HG03045 (cell line): ENCODE data around the gene IL2RA.
"Not testable (repeated sequence)": the region's sequence is repeated elsewhere in the genome, so short reads cannot be mapped to it uniquely, and the experiment has no call there.

ENCODE experiments used
- ATAC-seq: cut with Tn5 transposase; IDR thresholded peaks from one replicate; pipeline ENCODE4 v1.9.1; 2021; ENCODE audit warnings: mild to moderate bottlenecking, moderate library complexity; ENCODE audit not compliant: unreplicated experiment

The IL2RA gene

DNA sequence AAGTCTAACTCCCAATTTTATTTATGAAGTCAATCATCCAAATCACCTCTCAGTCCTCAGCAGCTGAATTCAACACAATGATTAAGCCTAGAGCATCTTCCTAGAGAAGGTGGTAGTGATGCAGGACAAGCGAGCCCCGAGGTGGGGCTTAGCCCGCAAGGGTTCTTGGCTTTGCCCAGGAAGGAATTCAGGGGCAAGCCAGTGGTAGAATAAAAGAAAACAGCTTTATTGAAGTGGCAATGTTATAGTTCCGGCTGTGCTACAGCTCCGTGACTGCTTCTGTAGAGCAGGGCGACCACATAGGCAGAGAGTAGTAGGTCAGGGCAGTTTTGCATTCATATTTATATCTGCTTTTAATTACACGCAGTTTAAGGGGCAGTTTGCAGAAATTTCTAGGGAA lies 18.1 kb downstream of the IL2RA start:
- ATAC-seq: no peak

DNA sequence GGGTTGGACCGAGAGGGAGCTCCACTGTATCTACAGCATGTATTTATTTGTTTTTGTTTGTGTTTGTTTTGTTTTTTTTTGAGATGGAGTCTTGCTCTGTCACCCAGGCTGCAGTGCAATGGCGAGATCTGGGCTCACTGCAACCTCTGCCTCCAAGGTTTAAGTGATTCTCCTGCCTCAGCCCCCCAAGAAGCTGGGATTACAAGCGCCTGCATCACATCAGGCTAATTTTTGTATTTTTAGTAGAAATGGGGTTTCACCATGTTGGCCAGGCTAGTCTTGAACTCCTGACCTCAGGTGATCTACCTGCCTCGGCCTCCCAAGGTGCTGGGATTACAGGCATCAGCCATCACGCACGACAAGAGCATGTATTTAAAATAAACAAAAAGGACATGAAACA lies 18.8 kb downstream of the IL2RA start:
- ATAC-seq: not testable (repeated sequence)

DNA sequence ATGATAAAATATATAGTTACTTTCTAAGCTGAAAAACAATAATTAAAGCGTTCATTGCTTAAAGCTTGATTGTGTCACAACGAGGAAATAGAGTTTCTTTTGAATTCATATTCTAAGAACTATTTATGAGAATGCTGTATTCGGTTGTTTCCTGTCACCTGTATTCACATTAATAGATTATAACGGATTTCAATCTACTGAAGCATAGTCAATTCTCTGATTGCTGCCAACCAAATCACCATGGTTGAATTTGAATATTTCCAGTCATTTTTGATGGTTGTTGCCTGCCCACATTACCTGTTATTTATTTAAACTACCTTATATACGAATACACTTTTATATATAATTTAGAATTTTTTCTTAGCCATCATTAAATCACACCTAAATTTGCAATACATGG lies 22.0 kb downstream of the IL2RA start:
- ATAC-seq: no peak

DNA sequence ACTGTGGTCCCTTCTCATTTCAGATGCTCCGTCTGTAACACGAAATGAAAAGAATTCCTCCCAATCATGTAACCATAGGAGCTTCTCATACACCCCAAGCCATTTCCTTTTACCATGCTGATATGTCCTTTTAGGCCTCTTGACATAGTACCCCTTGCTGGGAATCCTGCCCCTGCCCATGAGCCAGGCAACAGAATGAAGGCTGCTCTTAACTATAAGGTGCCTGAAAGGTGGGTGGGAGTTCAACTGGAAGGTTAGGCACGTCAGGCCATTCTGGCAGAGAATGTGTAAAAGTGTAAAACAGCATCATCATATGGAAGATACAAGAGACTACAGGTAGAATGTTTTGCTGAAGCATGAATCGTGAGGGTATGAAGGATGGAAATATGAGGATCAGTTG lies 22.5 kb downstream of the IL2RA start:
- ATAC-seq: no peak

DNA sequence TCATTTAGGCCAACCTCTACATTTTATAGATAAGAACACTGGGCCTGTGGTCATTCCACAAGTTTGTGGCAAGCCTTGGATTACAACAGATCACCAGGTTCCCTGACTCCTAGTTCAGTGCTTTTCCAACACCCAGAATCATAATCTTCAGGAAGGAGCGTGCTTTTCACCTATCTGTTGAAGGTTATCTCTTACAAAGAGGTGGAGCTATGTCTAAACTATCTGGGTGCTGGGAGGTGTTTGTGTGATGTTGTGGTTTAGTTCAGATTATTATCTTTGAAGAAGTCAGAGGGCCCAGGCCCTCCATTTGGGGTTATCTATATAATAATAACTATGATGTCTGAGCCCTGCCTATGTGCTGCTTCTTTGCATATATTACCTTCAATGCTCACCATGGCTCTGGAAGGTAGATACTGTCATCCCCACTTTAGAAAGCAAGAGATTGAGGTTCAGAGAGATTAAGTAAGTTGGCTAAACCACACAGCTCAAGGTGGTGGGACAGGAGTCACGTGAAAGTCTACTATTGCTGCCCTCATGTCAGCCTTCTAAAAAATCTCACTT lies 24.0 kb downstream of the IL2RA start:
- no peak for ATAC-seq

DNA sequence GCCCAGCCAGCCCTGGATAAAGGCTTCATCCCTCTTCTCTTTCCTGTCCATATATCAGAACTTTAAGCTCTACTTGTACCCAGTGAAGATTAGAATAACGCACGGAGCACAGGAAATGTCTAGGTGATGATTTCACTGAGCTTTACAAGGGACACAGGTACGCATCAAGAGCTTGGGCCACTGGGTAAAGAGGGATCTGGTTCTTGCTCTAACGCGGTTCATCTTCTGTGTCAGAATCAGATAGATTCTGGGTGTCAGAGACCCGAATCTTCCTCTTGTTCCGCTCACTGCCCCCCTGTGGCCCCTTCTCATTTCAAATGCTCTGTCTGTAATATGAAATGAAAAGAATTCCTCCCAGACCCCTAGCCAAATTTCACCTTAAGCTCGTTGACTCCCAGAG lies 24.7 kb downstream of the IL2RA start:
- no peak for ATAC-seq

DNA sequence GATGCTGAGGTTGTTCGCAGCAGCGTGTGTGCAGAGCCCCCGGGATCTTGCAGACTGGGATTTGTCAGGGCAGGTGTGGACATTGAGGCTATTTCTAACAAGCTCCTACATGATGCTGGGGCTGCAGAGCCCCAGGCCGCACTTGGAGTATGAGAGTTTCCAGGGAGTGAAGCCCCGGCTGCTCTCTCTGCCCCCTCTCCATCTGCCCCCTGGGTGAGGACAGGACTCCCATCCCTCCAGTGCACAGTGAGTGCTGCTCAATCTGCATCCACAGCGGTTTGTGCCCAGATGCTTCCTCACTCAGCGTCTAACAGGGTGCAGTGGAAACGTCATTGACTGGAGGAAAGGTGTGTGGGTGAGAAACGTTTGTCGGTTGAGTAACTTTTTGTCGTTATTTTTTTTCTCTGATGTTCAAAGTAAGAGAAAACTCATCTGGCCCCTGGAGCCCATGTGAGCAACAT lies 25.3 kb downstream of the IL2RA start:
- ATAC-seq: no peak

DNA sequence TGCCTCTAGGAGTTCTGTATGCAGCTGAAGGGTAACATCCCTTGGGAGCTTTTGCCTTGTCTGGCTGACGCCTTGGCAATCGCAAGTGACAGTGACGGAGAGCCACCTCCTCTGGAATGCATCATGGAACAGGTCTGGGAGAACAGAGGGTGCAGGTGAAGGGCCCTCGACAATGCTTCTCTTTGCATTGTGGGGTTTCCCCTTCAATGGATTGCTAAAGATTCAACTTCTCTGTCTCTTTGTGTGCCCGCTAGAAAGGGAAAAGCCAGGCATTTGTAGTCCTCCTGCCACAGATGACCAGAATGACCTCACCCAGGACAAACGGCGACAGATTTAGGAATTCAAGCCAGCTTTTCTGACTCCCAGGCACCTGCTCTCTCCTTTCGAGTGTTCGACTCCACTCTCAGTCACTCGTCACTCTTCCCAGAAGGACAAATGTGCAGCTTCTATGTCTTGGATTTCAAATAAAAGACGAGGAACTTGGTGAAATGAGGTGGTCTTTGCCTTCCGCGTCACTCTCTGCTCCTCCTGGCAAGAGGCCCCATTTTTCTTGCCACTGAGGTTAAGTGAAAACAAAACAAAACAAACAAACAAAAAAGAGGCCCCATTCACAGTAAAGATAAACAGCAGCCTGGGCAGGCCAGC lies 26.1 kb downstream of the IL2RA start:
- ATAC-seq: no peak

DNA sequence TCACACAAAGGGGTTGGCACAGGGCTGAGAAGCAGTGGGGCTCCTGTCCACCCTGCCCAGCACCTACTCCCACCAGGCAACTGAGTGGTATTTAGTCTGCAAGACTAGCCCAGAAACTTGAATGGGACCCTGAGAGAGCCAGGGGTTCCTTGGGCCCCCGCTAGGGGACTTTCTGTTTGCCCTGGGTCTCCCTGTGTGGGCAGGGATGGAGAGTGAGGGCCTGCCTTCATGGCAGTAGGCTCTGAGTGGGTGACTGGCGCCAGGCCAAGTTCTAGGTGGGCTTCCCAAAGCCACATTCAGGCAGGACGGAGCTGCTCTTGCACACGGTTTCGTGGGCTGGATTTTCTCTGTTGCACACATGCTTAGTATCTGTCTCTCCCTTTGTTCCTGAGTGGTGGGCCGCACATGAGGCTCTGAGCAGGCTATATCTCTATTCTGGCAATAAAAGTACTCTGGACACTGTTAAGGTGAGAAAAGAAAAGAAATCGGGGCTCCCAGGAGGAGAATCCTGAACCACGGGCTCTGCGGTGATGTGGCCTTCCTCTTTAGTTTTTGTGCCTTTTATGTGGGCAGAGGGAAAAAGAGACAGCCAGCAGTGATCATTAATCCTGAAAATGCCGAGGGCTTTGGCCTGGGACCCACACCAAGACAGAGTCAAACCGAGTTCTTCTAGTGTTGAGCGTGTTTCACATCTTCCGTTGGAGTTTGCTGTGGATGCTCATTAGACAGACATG lies 26.9 kb downstream of the IL2RA start:
- ATAC-seq: no peak

DNA sequence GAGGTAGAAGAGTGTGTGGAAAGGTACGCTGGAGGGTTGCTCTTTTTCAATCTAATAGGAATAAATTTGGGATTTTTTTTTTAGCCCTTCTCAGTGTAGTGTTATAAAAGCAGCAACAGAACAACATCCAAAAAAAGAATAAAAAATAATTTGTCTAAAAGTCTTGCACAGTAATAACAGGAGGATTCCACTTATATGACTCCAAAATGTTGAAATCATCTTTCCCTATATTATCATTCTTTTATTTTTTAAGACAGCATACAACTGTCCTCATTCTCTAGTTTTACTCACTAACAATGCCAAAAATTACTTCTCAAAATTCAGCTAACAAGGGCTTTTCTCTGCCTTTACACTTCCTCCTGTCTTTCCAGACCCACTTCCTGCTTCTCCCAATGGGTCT lies 27.8 kb downstream of the IL2RA start:
- ATAC-seq: no peak

DNA sequence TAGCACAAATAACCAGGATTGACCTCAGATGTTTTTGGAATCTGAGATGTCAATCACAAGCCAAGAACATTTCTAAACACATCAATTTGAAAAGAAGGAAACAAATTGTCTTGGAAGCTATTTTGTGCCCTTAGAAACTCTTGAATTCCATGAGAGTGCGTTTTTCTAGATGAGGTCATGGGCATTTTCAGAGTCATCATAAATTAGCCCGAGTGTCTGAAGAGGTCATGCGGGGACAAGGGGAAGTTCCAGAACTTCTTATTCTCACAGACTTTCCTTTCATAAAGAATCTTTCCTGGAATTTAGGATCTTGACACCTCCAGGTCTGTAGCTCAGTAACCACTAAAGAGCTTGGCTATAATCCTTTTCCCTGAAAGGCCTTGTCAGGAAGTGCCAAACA lies 28.2 kb downstream of the IL2RA start:
- ATAC-seq: no peak

DNA sequence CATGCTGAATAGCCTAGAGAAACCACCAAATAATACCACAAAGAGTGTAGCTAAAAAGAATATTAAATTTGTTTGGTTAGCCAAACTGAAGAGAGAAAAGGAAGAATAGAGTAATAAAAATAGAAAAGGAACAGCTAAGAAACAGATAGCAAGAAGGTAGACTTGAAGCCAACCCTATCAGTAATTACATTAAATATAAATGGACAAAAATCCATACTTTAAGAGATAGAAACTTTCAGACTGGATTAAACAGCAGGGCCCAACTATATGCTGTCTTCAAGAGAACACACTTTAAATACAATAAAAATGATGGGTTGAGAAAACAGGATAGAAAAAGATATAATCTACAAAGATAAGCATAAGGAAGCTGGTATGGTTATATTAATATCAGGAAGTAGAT lies 31.2 kb downstream of the IL2RA start:
- ATAC-seq: no peak

DNA sequence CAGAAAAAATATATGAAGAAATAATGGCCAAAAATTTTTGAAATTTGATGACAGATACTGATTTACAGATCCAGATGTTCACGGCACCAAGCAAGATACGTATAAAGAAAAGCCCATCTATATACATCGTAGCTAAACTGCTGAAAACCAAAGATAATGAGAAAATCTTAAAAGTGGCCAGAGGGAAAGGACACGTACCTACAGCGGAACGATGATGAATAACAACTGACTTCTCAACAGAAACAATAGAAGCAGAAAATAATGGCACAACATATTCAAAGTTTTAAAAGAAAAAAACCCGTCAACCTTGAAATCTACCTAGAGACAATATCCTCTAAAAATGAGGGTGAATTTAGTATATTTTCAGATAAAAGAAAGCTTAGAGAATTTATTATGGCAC lies 31.9 kb downstream of the IL2RA start:
- ATAC-seq: no peak

DNA sequence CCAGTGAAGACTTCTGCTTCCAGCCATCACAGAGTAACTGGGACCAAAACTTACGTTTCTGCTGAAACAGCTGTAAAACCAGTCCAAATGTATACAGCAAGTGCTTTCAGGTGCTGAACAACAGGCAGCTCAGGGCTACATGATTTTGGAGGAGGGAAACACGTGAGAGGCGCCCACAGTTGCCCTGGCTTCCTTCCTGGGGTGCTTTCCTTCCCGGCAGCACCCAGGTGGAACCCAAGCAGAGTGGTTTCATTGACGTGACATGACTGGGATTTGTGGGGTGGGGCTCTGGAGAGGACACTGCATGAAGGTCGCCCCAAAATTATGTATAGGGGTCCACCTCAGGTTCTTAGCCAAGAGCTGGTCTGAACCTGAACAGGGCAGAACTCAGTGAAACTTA lies 34.2 kb downstream of the IL2RA start:
- ATAC-seq: no peak

DNA sequence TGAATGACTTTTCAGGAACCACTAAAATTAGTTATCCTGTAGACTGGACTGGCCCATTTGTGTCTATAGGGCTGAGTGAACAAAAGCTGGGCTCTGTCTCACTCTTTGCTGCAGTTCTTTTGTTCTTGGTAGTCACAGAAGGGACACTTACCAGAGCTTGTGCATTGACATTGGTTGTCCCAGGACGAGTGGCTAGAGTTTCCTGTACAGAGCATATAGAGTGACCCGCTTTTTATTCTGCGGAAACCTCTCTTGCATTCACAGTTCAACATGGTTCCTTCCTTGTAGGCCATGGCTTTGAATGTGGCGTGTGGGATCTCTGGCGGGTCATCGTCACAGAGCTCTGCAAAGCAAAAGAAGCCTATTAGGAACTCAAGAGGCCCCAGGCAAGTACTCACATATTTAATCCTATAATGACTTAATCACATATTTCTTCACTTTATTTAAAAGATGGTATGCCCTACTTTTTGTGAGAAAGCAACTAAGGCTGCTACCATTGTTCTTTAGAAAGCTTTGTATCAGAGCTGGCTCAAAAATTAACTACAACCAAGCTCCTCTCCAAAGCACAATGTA lies 36.4 kb downstream of the IL2RA start:
- ATAC-seq: no peak

DNA sequence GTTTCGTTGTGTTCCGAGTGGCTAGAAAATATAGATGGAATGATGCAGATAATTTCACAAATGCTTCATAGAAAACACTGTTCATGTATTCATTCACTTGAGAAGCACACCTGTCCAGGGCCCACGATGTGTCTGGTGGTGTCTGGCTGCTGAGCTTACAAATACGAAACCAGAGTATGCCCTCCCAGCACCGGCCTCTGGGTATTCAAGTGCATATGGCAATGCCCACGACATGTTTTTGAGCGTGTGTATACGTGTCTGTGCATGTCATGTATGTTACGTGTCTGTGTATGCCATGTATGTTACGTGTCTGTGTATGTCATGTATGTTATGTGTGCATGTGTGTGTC lies 37.9 kb downstream of the IL2RA start:
- ATAC-seq: no peak

DNA sequence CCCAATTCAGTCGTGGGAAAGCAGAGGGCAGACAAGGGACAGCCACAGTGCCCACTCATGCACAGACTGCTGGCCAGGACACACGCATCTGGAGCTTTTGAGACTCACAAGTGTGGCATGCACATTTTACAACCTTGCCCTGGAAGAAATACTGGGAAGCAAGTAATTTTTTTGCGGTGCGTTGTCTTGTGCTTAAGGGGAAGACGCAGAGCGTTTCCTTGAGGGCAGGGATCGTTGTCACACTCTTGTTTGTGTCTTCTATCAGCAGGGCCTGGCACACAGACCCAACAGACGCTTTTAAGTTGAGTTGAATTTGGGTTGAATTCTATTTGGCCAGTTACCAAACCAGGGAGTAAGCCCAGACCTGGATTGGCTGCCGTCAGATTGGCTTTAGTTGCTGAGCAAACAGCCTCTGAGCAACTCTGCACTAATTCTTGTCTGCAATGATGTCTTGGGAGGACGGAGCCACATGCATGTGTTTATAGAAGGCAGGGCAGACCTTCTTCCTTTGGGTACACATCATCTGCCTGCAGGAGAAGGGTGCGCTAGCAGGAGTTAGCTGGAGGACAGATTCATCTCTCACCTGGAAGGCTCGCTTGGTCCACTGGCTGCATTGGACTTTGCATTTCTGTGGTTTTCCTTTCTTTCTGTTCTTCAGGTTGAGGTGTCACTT lies 38.4 kb downstream of the IL2RA start:
- no peak for ATAC-seq

DNA sequence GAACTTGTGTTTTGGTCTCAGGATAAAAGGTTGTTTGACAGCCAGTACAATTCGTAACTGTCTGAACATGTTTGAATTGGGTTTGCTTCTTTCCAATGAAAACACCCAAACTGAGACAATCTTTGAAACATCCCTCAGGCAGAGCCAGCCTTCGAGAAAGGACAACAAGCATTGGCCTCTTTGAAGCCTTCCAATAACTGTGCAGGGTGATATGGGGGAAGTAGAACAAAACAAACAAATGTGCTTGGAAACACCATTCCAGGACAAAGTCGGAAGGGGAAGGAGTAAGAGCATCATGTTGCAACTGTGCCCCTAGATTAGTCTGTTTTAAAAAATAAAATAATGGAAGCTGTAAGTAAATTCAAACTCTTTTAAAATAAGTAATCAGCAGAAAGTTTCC lies 39.5 kb downstream of the IL2RA start:
- no peak for ATAC-seq

DNA sequence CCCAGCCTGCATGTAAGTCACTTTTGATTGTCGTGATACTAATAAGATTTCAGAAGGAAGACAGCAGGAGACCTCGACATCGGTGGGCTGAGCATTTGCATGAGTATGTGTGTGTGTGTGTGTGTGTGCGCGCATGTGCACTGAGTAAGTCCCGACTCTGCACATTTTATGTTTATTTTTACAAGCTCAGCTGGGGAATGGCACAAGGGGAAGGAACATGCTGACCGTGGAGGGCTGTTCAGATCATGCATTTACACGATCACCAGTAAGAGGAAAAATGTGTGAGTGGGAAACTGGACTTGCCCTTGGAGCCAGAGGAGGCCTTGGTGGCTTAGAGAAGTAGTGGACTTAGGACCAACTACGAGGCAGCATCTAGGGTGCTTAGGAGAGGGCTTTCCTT lies 41.3 kb downstream of the IL2RA start:
- no peak for ATAC-seq

DNA sequence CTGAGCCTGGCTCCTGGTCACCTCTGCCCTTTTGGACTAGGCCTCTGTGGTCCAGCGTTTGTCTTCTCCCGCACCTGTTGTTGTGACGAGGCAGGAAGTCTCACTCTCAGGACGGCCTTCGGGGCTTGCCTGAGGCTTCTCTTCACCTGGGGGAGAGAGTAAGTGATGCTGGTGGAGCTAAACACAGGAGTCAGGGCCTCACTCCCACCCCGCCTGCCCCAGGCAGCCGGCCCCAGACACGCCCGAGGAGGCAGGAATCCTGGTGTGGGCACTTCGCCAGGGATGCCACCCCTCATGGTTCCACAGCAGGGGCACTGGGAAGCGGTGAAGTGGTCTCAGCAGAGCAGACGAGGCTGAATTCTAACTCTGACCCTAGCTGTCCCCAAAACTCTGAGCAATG lies 42.4 kb downstream of the IL2RA start:
- no peak for ATAC-seq

DNA sequence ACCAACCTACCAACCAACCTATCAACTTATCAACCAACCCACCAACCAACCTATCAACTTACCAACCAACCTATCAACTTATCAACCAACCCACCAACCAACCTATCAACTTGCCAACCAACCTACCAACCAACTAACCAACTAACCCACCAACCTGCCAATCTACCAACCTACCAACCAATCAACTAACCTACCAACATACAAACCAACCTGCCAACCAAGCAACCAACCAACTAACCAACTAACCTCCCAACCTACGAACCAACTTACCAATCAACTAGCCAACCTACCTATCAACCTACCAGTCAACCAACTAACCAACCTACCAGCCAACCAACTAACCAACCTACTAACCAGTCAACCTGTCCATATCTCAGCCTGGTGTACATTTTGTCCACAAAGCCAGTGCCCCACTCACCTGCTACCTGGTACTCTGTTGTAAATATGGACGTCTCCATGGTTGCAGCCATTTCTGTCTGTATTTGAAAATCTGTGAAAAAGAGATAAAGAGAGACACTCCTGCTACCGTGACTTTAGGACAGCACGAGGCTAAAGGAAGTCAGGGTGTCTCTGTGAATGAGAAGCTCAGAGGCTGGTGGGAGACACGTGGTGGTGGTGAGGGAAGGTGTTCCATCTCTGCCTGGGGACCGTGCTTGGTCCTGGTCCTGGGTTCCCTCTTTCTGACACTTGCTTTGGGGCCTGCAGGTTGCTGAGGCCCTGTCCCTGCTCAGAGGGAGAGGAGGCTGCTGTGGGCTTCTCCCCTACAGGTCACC lies 43.0 kb downstream of the IL2RA start:
- ATAC-seq: no peak
